ENCODE results near the gene SUCNR1.
A peak's percentile ranks its signal among the peaks of the same experiment; 100 is the strongest.

SUCNR1 gene, protein sequence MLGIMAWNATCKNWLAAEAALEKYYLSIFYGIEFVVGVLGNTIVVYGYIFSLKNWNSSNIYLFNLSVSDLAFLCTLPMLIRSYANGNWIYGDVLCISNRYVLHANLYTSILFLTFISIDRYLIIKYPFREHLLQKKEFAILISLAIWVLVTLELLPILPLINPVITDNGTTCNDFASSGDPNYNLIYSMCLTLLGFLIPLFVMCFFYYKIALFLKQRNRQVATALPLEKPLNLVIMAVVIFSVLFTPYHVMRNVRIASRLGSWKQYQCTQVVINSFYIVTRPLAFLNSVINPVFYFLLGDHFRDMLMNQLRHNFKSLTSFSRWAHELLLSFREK

GRCh38 chr3:151873398-151873797, at the start of gene SUCNR1:
TSS of gene SUCNR1 (plus strand) at chr3:151873643. CDS start at chr3:151879893, 6,250 bp downstream.
- TF ChIP-seq CTCF (IDR thresholded peaks at IDR 0.05; ENCODE audit: control insufficient read depth, insufficient read depth, low read depth, low read length, missing control alignments), result no peak
- no peak for DNase-seq (ENCODE audit: low read depth)

GRCh38 chr3:151827816-151828215, 45.6 kb upstream of the SUCNR1 start:
- no peak for DNase-seq (ENCODE audit: low read depth)
- no peak for TF ChIP-seq CTCF (IDR thresholded peaks at IDR 0.05; ENCODE audit: control insufficient read depth, insufficient read depth, low read depth, low read length, missing control alignments)

More at GRCh38 chr3:151873398-151873797, at the start of gene SUCNR1:
- H3K4me3 ChIP-seq (ENCODE audit: control insufficient read depth, low read depth, low read length), result no peak within 1 kb of the TSS

GRCh38 chr3:151835751-151836525, 37.5 kb upstream of the SUCNR1 start:
- H3K4me3 ChIP-seq (ENCODE audit: control insufficient read depth, low read depth, low read length), result no peak overlapping the region
- TF ChIP-seq CTCF (IDR thresholded peaks at IDR 0.05; ENCODE audit: control insufficient read depth, insufficient read depth, low read depth, low read length, missing control alignments), result no peak
- DNase-seq (ENCODE audit: low read depth), result no peak

More at GRCh38 chr3:151827816-151828215, 45.6 kb upstream of the SUCNR1 start:
- no peak overlapping the region for H3K4me3 ChIP-seq (ENCODE audit: control insufficient read depth, low read depth, low read length)

DNA sequence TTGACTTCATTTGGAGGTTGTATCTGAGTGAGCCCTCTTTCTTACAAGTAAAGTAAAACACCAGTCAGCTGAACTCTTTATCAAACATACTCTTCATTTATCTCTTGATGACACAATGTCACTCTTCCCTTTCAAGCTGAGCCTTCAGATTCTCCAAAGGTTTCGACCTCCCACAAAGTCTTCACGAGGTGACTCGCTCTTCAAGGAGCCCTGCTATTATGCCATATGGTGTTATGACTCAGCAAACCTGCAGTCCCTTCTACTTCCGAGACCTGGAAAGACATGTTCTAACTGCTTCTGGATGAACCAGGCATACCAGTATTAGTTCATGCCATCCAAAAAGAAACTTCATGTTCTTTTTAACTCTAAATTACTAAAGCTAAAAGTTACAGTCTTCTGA, 36.4 kb upstream of the SUCNR1 start:
- no peak for DNase-seq (ENCODE audit: low read depth)
- H3K4me3 ChIP-seq (ENCODE audit: control insufficient read depth, low read depth, low read length), result no peak overlapping the region
- no peak for TF ChIP-seq CTCF (IDR thresholded peaks at IDR 0.05; ENCODE audit: control insufficient read depth, insufficient read depth, low read depth, low read length, missing control alignments)

- no peak overlapping the region for H3K4me3 ChIP-seq (ENCODE audit: control insufficient read depth, low read depth, low read length)
- peak; percentile 65 for TF ChIP-seq CTCF (IDR thresholded peaks at IDR 0.05; ENCODE audit: control insufficient read depth, insufficient read depth, low read depth, low read length, missing control alignments)
- peak; percentile 59 for DNase-seq (ENCODE audit: low read depth)
Measured at GRCh38 chr3:151838574-151839312, 34.7 kb upstream of the SUCNR1 start.

- H3K4me3 ChIP-seq (ENCODE audit: control insufficient read depth, low read depth, low read length), result no peak overlapping the region
- no peak for TF ChIP-seq CTCF (IDR thresholded peaks at IDR 0.05; ENCODE audit: control insufficient read depth, insufficient read depth, low read depth, low read length, missing control alignments)
- no peak for DNase-seq (ENCODE audit: low read depth)
Measured at GRCh38 chr3:151839313-151839631, 34.2 kb upstream of the SUCNR1 start.
